Activated CD4-positive, alpha-beta T cell treated with anti-CD3 and anti-CD28 coated beads, Interleukin-2, amount 50 U/mL, for 1 hour (primary cell): ENCODE results near the gene ZNF112.
"Not testable (repeated sequence)": the region's sequence is repeated elsewhere in the genome, so short reads cannot be mapped to it uniquely, and the experiment has no call there.

Source experiments
- DNase-seq: peaks from one replicate; pipeline ENCODE4 v3.0.0-alpha.2; 2020

Gene ZNF112

GRCh38 chr19:44356383-44357111, at the start of gene ZNF112:
ZNF112 (minus strand) TSS chr19:44356680; CDS start chr19:44340539, 16,141 bp downstream.
- no peak for DNase-seq

- peak; percentile 52 for DNase-seq
These were observed 44.9 kb upstream of the ZNF112 start, which contains the start of gene ZNF285 for GRCh38 chr19:44401139-44402115. ZNF285 (minus strand) TSS chr19:44401608; CDS start chr19:44397213, 4,395 bp downstream.

- DNase-seq: not testable (repeated sequence)
These were observed 32.8 kb upstream of the ZNF112 start for GRCh38 chr19:44389268-44389667.

- no peak for DNase-seq
These were observed 18.3 kb upstream of the ZNF112 start for GRCh38 chr19:44374789-44375188.

- DNase-seq: no peak
These were observed 15.5 kb upstream of the ZNF112 start for GRCh38 chr19:44371815-44372480.

- DNase-seq: no peak
These were observed 10.5 kb upstream of the ZNF112 start for GRCh38 chr19:44367024-44367423.

DNA sequence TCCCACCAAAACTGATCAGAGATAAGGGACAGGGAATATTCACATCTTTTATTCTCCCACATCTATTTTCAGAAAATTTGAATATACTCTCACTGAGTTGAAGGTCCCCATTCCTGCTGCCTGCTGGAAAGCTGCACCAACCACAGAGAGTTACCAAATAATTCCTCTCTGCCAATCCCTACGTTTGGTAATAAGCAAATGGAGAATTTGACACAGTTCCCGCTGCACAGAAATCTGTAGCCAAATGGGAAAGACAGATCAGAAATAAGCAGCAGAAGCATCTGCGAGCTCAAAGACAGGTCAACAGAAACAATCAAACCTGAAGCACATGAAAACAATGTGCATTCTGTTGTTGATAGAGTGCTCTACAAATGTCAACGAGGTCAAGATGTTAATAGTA, 9.9 kb downstream of the ZNF112 start:
- no peak for DNase-seq

- DNase-seq: no peak
These were observed 10.5 kb downstream of the ZNF112 start for GRCh38 chr19:44345959-44346358.

- DNase-seq: no peak
These were observed 12.2 kb downstream of the ZNF112 start for GRCh38 chr19:44344255-44344654.

DNA sequence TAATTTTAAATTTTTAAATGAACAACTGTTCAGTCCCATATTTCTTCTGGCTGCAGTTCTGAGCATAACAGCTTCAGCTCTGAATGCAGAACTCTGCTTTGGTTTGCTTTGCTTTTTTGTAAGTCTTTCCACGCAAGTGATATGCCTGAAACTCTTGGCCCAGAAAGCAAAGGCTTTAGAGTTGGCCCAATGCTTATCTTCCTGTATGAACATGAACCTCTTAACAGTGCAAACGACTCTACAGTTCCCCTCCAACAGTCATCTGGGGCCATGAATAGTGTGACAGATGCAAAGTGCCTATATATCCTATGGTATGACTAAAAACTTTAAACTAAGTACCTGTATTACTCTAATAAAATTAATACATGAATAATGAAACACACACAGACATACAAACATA, 14.7 kb downstream of the ZNF112 start:
- DNase-seq: no peak

DNA sequence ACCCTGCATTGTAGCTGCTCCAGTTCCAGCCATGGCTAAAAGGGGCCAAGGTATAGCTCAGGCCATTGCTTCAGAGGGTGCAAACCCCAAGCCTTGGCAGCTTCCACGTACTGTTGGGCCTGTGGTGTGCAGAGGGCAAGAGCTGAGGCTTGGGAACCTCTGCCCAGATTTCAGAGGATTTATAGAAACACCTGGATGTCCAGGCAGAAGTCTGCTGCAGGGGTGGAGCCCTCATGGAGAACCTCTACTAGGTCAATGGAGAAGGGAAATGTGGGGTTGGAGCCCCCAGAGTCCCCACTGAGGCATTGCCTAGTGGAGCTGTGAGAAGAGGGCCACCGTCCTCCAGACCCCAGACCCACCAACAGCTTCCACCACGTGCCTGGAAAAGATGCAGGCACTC, 21.8 kb downstream of the ZNF112 start:
- not testable (repeated sequence) for DNase-seq

- no peak for DNase-seq
These were observed 24.3 kb downstream of the ZNF112 start for GRCh38 chr19:44332145-44332544.

- no peak for DNase-seq
These were observed 40.6 kb downstream of the ZNF112 start for GRCh38 chr19:44315883-44316282.

DNA sequence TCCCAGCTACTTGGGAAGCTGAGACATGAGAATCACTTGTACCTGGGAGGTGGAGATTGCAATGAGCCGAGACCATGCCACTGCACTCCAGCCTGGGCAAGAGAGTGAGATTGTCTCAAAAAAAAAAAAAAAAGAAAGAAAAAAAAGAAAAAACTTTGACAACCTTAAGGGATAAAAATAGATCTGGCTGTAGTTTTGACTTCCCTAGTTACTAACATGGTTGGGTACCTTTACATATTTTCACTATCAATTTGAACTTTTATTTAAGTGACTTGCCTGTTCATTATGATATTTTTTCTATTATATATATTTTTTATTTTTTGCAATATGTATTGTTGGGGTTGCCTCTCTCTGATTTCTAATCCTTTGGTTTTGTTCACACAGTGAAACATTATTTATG, 43.2 kb downstream of the ZNF112 start:
- DNase-seq: no peak

GRCh38 chr19:44308011-44308410, 48.5 kb downstream of the ZNF112 start:
- DNase-seq: no peak

- no peak for DNase-seq
These were observed 50.2 kb downstream of the ZNF112 start for GRCh38 chr19:44306283-44306682.

- DNase-seq: no peak
These were observed 51.0 kb downstream of the ZNF112 start for GRCh38 chr19:44305457-44305856.

- peak; percentile 54 for DNase-seq
These were observed 51.8 kb downstream of the ZNF112 start, which contains the start of gene ZNF235 for GRCh38 chr19:44304659-44305193. ZNF235 (minus strand) TSS chr19:44305025; CDS start chr19:44303404, 1,621 bp downstream.

DNA sequence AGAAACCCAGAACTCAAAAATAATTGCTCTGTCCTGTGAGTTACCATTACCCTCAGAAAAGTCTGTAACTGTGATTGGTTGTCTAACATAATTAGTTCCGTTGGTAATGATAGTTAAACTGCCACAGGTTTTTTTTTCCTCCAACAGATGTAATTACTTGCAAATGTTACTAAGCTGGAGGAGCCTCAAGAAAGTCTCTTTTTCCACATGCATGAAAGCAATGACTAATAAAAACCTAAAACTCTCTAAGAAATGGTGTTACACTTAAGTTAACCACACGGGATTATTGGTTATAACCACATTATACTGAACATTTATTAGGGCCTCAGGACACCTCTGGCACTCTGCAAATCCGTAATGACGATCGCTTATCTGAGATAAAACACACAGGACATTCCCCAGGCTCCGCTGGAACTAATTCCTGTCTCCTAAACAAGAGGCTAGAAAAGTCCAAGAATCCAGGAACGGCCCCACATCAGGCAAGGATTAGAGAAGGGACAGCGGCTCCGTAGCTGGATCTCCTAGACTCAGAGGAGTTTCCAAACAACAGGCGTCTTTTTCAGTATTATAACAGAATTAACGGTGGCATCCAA, 52.4 kb downstream of the ZNF112 start:
- DNase-seq: no peak

- DNase-seq: no peak
These were observed 53.2 kb downstream of the ZNF112 start for GRCh38 chr19:44303320-44303719.

DNA sequence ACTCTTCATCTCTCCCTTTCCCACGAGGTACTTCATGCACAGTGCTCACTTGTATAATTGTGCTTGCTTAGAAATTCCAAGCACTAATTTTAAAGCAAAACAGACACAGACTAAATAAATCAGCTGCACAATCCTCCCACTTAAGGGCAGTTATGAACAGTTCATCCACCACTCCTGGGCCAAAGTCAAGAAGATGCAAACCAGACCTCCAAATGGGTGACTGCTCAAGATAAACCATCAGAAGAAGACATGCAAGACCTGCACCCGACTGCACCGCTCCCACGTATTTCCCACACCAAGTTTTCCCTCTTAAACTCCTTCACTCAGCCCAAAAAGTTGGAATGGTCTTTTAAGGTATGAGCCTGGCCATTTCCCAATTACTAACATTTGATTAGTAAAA, 71.5 kb downstream of the ZNF112 start:
- DNase-seq: no peak

DNA sequence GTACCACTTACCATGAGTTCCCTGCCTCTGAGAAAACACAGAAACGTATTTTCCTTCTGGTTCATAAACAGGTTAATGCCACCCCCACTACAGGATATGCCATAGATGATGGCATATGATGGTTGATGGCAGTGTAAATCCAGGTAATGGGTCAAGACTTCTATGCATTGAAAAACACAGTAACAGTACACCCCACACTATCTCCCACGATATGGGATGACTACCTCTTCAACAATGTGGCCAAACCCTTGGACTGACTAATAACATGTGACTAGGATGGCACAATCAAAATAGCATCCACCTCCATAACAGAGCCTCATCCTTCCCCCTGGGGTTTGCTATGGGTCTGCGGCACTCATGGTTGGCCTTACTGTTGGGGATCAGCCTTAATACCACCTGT, 73.6 kb downstream of the ZNF112 start:
- DNase-seq: no peak
